H1 (cell line): ENCODE measurements around the gene CMSS1. TPM values are rescaled to one million over a fixed set of nuclear protein-coding genes. Genes with fewer than 3 reads are reported as not detected.

ENCODE experiments used
- CBX5 ChIP-seq: fragments of 300-800, 300-1000 bp; sonication (generic); IDR thresholded peaks from 2 replicates; pipeline ENCODE4 v1.7.1; 2016; ENCODE audit warnings: antibody characterized with exemption, low read length, low read depth
- CBX8 ChIP-seq: fragments of 300-800, 300-1000 bp; sonication (generic); IDR thresholded peaks from 2 replicates; pipeline ENCODE4 v1.7.1; 2016; ENCODE audit warnings: low read depth, low read length, borderline replicate concordance
- CTCF ChIP-seq, 3 experiments: IDR thresholded peaks; 1 replicate in 2 of 3; 2 replicates in 1 of 3; pipeline versions ENCODE4 v1.5.1 to v1.6.1; 2011; ENCODE audit warnings: low read length in 3 of 3, mild to moderate bottlenecking in 3 of 3, inconsistent platforms in 2 of 3, low read depth in 1 of 3, moderate library complexity in 1 of 3; ENCODE audit not compliant: insufficient read depth in 1 of 3; ENCODE audit errors: control extremely low read depth in 1 of 3
- E2F6 ChIP-seq: IDR thresholded peaks from 2 replicates; pipeline ENCODE4 v1.6.1; 2012; ENCODE audit warnings: inconsistent platforms
- EGR1 ChIP-seq: IDR thresholded peaks from 2 replicates; pipeline ENCODE4 v1.6.1; 2011; ENCODE audit warnings: low read depth, low read length, borderline replicate concordance
- GTF2F1 ChIP-seq: IDR thresholded peaks from 2 replicates; pipeline ENCODE4 v1.6.1; 2012; ENCODE audit warnings: low read depth, low read length, improper control_type of control experiment, borderline replicate concordance
- KDM1A ChIP-seq: fragments of 200-600, 300-600 bp; sonication (generic); IDR thresholded peaks from 2 replicates; pipeline ENCODE4 v1.7.1; 2016; ENCODE audit warnings: mild to moderate bottlenecking, low read length, borderline replicate concordance
- KDM4A ChIP-seq: IDR thresholded peaks from one replicate; pipeline ENCODE4 v1.7.1; 2012; ENCODE audit warnings: low read depth, mild to moderate bottlenecking, moderate library complexity, low read length, inconsistent platforms; ENCODE audit not compliant: severe bottlenecking
- KDM5A ChIP-seq: fragments of 200-600 bp; IDR thresholded peaks from 2 replicates; pipeline ENCODE4 v1.7.1; 2012; ENCODE audit warnings: mild to moderate bottlenecking, low read length, inconsistent platforms, mixed read lengths
- MAFK ChIP-seq: IDR thresholded peaks from 2 replicates; pipeline ENCODE4 v1.6.1; 2012; ENCODE audit warnings: low read depth, mild to moderate bottlenecking, improper control_type of control experiment, low read length
- PHF8 ChIP-seq: fragments of 200-600 bp; sonication (generic); conservative IDR thresholded peaks from 2 replicates; pipeline ENCODE4 v1.7.1; 2012; ENCODE audit warnings: low read depth, mild to moderate bottlenecking, inconsistent platforms, low read length, moderate library complexity
- RBBP5 ChIP-seq: IDR thresholded peaks from 2 replicates; pipeline ENCODE4 v1.7.1; 2012; ENCODE audit warnings: low read depth, mild to moderate bottlenecking, inconsistent platforms, low read length, moderate library complexity, borderline replicate concordance
- RXRA ChIP-seq: IDR thresholded peaks from 2 replicates; pipeline ENCODE4 v1.6.1; 2011; ENCODE audit warnings: low read depth, mild to moderate bottlenecking, low read length, moderate library complexity; ENCODE audit not compliant: insufficient read depth
- SAP30 ChIP-seq: fragments of 300-600 bp; sonication (generic); IDR thresholded peaks from 2 replicates; pipeline ENCODE4 v1.7.1; 2012; ENCODE audit warnings: low read length, moderate library complexity, mild to moderate bottlenecking, inconsistent platforms; ENCODE audit not compliant: insufficient read depth, insufficient replicate concordance
- SP1 ChIP-seq: IDR thresholded peaks from 2 replicates; pipeline ENCODE4 v1.6.1; 2011; ENCODE audit warnings: low read depth, low read length
- TAF1 ChIP-seq: IDR thresholded peaks from 2 replicates; pipeline ENCODE4 v1.6.1; 2011; ENCODE audit warnings: mild to moderate bottlenecking, low read depth, low read length
- TAF7 ChIP-seq: optimal IDR thresholded peaks from 2 replicates; pipeline ENCODE3; 2011; ENCODE audit warnings: low read depth, mild to moderate bottlenecking, inconsistent platforms, low read length, moderate library complexity, borderline replicate concordance
- TEAD4 ChIP-seq: IDR thresholded peaks from 2 replicates; pipeline ENCODE4 v1.6.1; 2012; ENCODE audit warnings: low read depth, low read length, inconsistent platforms, mixed read lengths
- YY1 ChIP-seq: IDR thresholded peaks from 2 replicates; pipeline ENCODE4 v1.6.1; 2011; ENCODE audit warnings: low read depth, mild to moderate bottlenecking, low read length
- polyA plus RNA-seq, 7 experiments: library from polyadenylated mRNA; depleted of rRNA in 3 of 7; stranded (reverse) in 5 of 7; unstranded in 2 of 7; fragments of >200 nt in 5 of 7; fragments of 200-250 nt in 2 of 7; gene quantifications; 1 replicate in 5 of 7; 2 replicates in 1 of 7; 4 replicates in 1 of 7; pipeline versions ENCODE4 v1.2.1 to v1.2.3, GENCODE V29; 2011 to 2013; ENCODE audit warnings: missing spikeins in 2 of 7, mixed read lengths in 2 of 7
- total RNA-seq: library from RNA; stranded (reverse); fragmentation: NEBNext Ultra II Directional; extraction: Animal tissue kit (Norgen Biotek cat#: 25700); gene quantifications from 2 replicates; pipeline ENCODE4 v1.2.1, GENCODE V29; 2021
- TF ChIP-seq, protein P1 (sequence below): IDR thresholded peaks from 2 replicates; pipeline ENCODE4 v1.6.1; 2011; ENCODE audit warnings: low read depth, mild to moderate bottlenecking, low read length; ENCODE audit not compliant: insufficient read depth

CMSS1 gene
- total and polyA plus RNA-seq, 2 of the 8 experiments (the other 6 are each of a cell fraction or from before 2014, with no cell fraction given) = 15.2 to 75.1 TPM

DNA sequence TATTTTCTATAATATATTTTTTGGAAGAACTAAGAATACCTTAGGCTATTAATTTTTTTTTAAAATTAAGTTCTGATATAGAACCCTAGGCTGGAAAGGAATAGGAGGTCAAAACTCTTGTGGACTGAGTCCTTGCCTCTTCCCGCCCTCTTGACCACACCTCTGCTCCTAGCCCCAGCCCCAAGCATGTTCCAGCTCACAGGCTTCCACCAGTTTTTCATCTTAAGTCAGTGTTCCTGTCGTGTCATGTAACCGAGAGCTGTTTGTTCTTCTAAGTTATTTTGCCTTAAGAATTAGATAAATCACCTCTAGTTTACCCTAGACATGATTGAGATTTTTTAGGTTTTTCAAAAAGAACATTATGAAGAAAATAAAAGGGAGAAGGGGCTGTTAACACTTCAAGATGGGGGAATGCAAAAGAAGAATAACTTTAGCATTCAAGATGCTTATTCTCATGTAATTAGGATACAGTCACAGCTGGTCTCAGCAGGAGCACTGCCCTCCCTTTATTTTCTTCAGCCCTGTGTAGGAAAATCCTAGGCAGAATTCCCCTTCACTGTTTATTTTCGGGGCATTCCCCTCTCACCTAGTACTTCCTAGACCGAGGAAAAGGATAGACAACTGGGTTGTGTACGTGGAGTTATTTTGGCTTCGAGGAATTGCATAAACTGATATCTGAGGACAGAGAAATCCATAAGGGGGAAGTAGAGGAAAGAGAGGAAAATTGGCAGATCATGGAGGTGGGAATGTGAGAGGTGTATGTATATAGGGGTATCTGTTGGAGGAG, 110.2 kb downstream of the CMSS1 start (continued):
- TF ChIP-seq YY1 (no peak), RXRA (no peak), EGR1 (no peak), KDM4A (no peak), GTF2F1 (no peak), KDM1A (no peak), MAFK (no peak), E2F6 (peak; percentile 63), PHF8 (no peak), SAP30 (no peak), TEAD4 (peak; percentile 26; the same call in 1 of the 2 replicates), KDM5A (no peak), TAF1 (no peak), CBX8 (no peak), RBBP5 (0 out of 2 replicates have a peak, but pooled peaks have one; percentile 53), SP1 (peak; percentile 43; the same call in 1 of the 2 replicates), CBX5 (no peak), TAF7 (no peak), CTCF (IDR thresholded peaks at IDR 0.05; ENCODE audit: control extremely low read depth in 1 of 3, insufficient read depth in 1 of 3, low read depth in 1 of 3, low read length in 3 of 3) (no peak)
- TF ChIP-seq, protein P1, sequence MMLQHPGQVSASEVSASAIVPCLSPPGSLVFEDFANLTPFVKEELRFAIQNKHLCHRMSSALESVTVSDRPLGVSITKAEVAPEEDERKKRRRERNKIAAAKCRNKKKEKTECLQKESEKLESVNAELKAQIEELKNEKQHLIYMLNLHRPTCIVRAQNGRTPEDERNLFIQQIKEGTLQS = no peak
